HepG2 (cell line): ENCODE measurements around the gene ATG4B. TPM values are rescaled to one million over a fixed set of nuclear protein-coding genes. Genes with fewer than 3 reads are reported as not detected.

Experiments used
- ATAC-seq: fragments of 200-7000 bp; cut with Tn5 transposase; 3 replicates; pipeline ENCODE4 v1.9.1; 2020; ENCODE audit warnings: mild to moderate bottlenecking, moderate library complexity
- BruUV-seq: library from RNA; stranded (reverse); fragments of 400-500 nt; replicated peaks from 2 replicates; lab custom pipeline; 2021; lab: Mats Ljungman, UMichigan
- CTCF ChIA-PET: fragments of 300-600 bp; formaldehyde crosslinking; extraction: SDS; loops from one replicate; lab custom pipeline; 2021; ENCODE audit warnings: low total read pairs, inconsistent platforms, low intra/inter-chr PET ratio; lab: Yijun Ruan, JAX
- POLR2A ChIA-PET: fragments of 350-600 bp; sonication (Branson Sonifier 250); formaldehyde crosslinking; loops from one replicate; lab custom pipeline; 2020; ENCODE audit warnings: antibody characterized with exemption, inconsistent platforms; lab: Yijun Ruan, JAX
- DNase-seq: peaks from one replicate; pipeline ENCODE4 v3.0.0-alpha.2; 2015; ENCODE audit warnings: low spot score
- FAIRE-seq: peaks from 3 replicates; lab custom pipeline; 2011; peaks lifted over from hg19 to GRCh38; lab: Jason Lieb, UNC
- H2AFZ ChIP-seq: one replicate; pipeline ENCODE4 v1.6.1; 2011; ENCODE audit warnings: low read length, inconsistent platforms
- H3K27ac ChIP-seq: fragments of 300-600 bp; 3 replicates; pipeline ENCODE4 v1.8.0; 2011; ENCODE audit warnings: mixed run types, mild to moderate bottlenecking, mixed read lengths, low read length, inconsistent platforms; ENCODE audit not compliant: insufficient read depth; ENCODE audit errors: extremely low read length
- H3K27me3 ChIP-seq, 2 experiments: fragments of 200-600 bp in 1 of 2; 2 replicates in 1 of 2; 3 replicates in 1 of 2; pipeline versions ENCODE4 v1.6.0 to v1.8.0; 2011; ENCODE audit warnings: low read length in 2 of 2, mild to moderate bottlenecking in 2 of 2, moderate library complexity in 2 of 2, inconsistent platforms in 1 of 2; ENCODE audit not compliant: insufficient read depth in 2 of 2, control insufficient read depth in 1 of 2
- H3K36me3 ChIP-seq, 2 experiments: fragments of 200-600 bp in 1 of 2; replicated peaks in 1 of 2; 2 replicates in 1 of 2; 3 replicates in 1 of 2; pipeline versions ENCODE4 v1.5.1 to v1.8.0; 2011; ENCODE audit warnings: low read length in 2 of 2, inconsistent platforms in 1 of 2; ENCODE audit not compliant: insufficient read depth in 2 of 2, control insufficient read depth in 1 of 2
- H3K4me1 ChIP-seq: 2 replicates; pipeline ENCODE4 v1.5.1; 2012; ENCODE audit warnings: low read length, inconsistent platforms; ENCODE audit not compliant: insufficient read depth
- H3K4me2 ChIP-seq: 2 replicates; pipeline ENCODE4 v1.6.0; 2011; ENCODE audit warnings: low read depth, low read length, inconsistent platforms
- H3K4me3 ChIP-seq, 3 experiments: fragments of 200-600 bp in 1 of 3; sonication (generic), shearing (Covaris generic) in 1 of 3; replicated peaks in 1 of 3; 2 replicates each; pipeline ENCODE4 v1.5.1; 2011 to 2016; ENCODE audit warnings: low read length in 3 of 3, inconsistent platforms in 2 of 3, low read depth in 2 of 3, mild to moderate bottlenecking in 2 of 3, control low read depth in 1 of 3, mixed read lengths in 1 of 3; ENCODE audit not compliant: insufficient read depth in 1 of 3
- H3K79me2 ChIP-seq: one replicate; pipeline ENCODE4 v1.6.1; 2011; ENCODE audit warnings: low read length, inconsistent platforms; ENCODE audit not compliant: insufficient read depth
- H3K9ac ChIP-seq: 2 replicates; pipeline ENCODE4 v1.6.0; 2011; ENCODE audit warnings: mild to moderate bottlenecking, low read depth, low read length, inconsistent platforms; ENCODE audit not compliant: insufficient read depth
- H3K9me3 ChIP-seq: 2 replicates; pipeline ENCODE4 v1.5.1; 2012; ENCODE audit warnings: mild to moderate bottlenecking, low read length
- H4K20me1 ChIP-seq: 2 replicates; pipeline ENCODE4 v1.6.0; 2011; ENCODE audit warnings: inconsistent platforms, mild to moderate bottlenecking, low read length, moderate library complexity; ENCODE audit not compliant: insufficient read depth
- AGO2 ChIP-seq: fragments of 200-400 bp; formaldehyde crosslinking; optimal IDR thresholded peaks from 2 replicates; pipeline ENCODE3; 2017; ENCODE audit warnings: mild to moderate bottlenecking, low read depth, low read length, moderate library complexity
- DNMT3B ChIP-seq: conservative IDR thresholded peaks from 2 replicates; pipeline ENCODE4 v1.6.1; 2016; ENCODE audit warnings: missing biosample characterization, control low read depth
- EED ChIP-seq: sonication (generic); formaldehyde crosslinking; IDR thresholded peaks from 2 replicates; pipeline ENCODE4 v1.5.0; 2020; ENCODE audit warnings: mild to moderate bottlenecking, missing genetic modification reagents
- JUN ChIP-seq: sonication (generic); formaldehyde crosslinking; IDR thresholded peaks from 2 replicates; pipeline ENCODE4 v1.4.0; 2020; ENCODE audit warnings: mild to moderate bottlenecking, missing genetic modification reagents
- KLF13 ChIP-seq: sonication (generic); formaldehyde crosslinking; IDR thresholded peaks from 2 replicates; pipeline ENCODE4 v1.4.0; 2020; ENCODE audit warnings: mild to moderate bottlenecking, missing genetic modification reagents
- MTA1 ChIP-seq: sonication (generic); formaldehyde crosslinking; IDR thresholded peaks from 2 replicates; pipeline ENCODE4 v1.4.0; 2020; ENCODE audit warnings: missing genetic modification reagents, mild to moderate bottlenecking, borderline replicate concordance
- NFKBIZ ChIP-seq: IDR thresholded peaks from 2 replicates; pipeline ENCODE4 v1.6.1; 2018; ENCODE audit warnings: missing genetic modification reagents, missing compliant biosample characterization
- POLR2AphosphoS2 ChIP-seq: IDR thresholded peaks from 2 replicates; pipeline ENCODE4 v1.6.1; 2011; ENCODE audit warnings: low read depth, low read length, improper control_type of control experiment
- RBFOX2 ChIP-seq: fragments of 200-400 bp; formaldehyde crosslinking; IDR thresholded peaks from 2 replicates; pipeline ENCODE4 v1.6.1; 2017; ENCODE audit warnings: low read depth, mild to moderate bottlenecking, low read length
- RBM22 ChIP-seq: fragments of 200-400 bp; formaldehyde crosslinking; optimal IDR thresholded peaks from 2 replicates; pipeline ENCODE3; 2017; ENCODE audit warnings: mild to moderate bottlenecking, low read length, moderate library complexity
- RXRA ChIP-seq: sonication (generic); formaldehyde crosslinking; IDR thresholded peaks from 2 replicates; pipeline ENCODE4 v1.5.1; 2020; ENCODE audit warnings: missing genetic modification reagents
- SETDB1 ChIP-seq: sonication (generic); formaldehyde crosslinking; IDR thresholded peaks from 2 replicates; pipeline ENCODE4 v1.5.1; 2020; ENCODE audit warnings: missing genetic modification reagents, mild to moderate bottlenecking, borderline replicate concordance
- ZBTB38 ChIP-seq: sonication (generic); formaldehyde crosslinking; IDR thresholded peaks from 2 replicates; pipeline ENCODE4 v1.5.1; 2020; ENCODE audit warnings: mild to moderate bottlenecking, missing genetic modification reagents
- ZC3H13 ChIP-seq: sonication (generic); formaldehyde crosslinking; IDR thresholded peaks from 2 replicates; pipeline ENCODE4 v1.8.1; 2023; ENCODE audit warnings: mild to moderate bottlenecking, missing genetic modification reagents, moderate library complexity
- ZNF552 ChIP-seq: sonication (generic); formaldehyde crosslinking; IDR thresholded peaks from 2 replicates; pipeline ENCODE4 v1.9.0; 2022; ENCODE audit warnings: missing genetic modification reagents, mild to moderate bottlenecking, borderline replicate concordance
- WGBS: methylation state at CpG from one replicate; pipeline ENCODE4 v1.1.6; 2017; ENCODE audit warnings: low lambda C conversion rate; 5-methylcytosine and 5-hydroxymethylcytosine counted together
- in situ Hi-C: cut with HindIII; loops from 2 replicates; pipeline ENCODE4 v1.10.0; 2017; ENCODE audit warnings: low pct_unique_long_range_greater_than_20kb; ENCODE audit not compliant: extremely low pct_ligation_motif_present
- intact Hi-C: fragments of 100-400 bp; cut with micrococcal nuclease; formaldehyde crosslinking; loops from one replicate; pipeline ENCODE4 v1.10.0; 2022; ENCODE audit not compliant: unreplicated experiment
- polyA plus RNA-seq, 8 experiments: library from polyadenylated mRNA; depleted of rRNA in 3 of 8; stranded (reverse) in 7 of 8; unstranded in 1 of 8; fragments of >200 nt; fragmentation: Illumina TruSeq in 4 of 8; extraction: Trizol in 4 of 8; gene quantifications; 2 replicates each; pipeline versions ENCODE4 v1.2.1 to v1.2.3, GENCODE V29; 2011 to 2016; ENCODE audit warnings: low read depth in 4 of 8, missing spikeins in 1 of 8, mixed read lengths in 1 of 8; ENCODE audit not compliant: insufficient read depth in 1 of 8
- total RNA-seq, 5 experiments: library from RNA; depleted of rRNA; stranded (reverse); fragments of >200 nt; fragmentation: Illumina TruSeq; extraction: Trizol; gene quantifications; 2 replicates each; pipeline ENCODE4 v1.2.3, GENCODE V29; 2016; ENCODE audit warnings: low read depth in 1 of 5
- TF ChIP-seq, protein P1 (sequence below): sonication (generic); formaldehyde crosslinking; IDR thresholded peaks from 2 replicates; pipeline ENCODE4 v1.5.0; 2020; ENCODE audit warnings: missing genetic modification reagents, mild to moderate bottlenecking, borderline replicate concordance
- TF ChIP-seq, protein P2 (sequence below): sonication (generic); formaldehyde crosslinking; IDR thresholded peaks from 2 replicates; pipeline ENCODE4 v1.8.1; 2022; ENCODE audit warnings: mild to moderate bottlenecking, missing genetic modification reagents
- TF ChIP-seq, protein P3 (sequence below): sonication (generic); formaldehyde crosslinking; IDR thresholded peaks from 2 replicates; pipeline ENCODE4 v1.4.0; 2020; ENCODE audit warnings: missing genetic modification reagents, borderline replicate concordance

Gene ATG4B
- total and polyA plus RNA-seq, 2 of the 13 experiments (the other 11 are each of a cell fraction or from before 2014, with no cell fraction given): 95.5 to 239 TPM

DNA sequence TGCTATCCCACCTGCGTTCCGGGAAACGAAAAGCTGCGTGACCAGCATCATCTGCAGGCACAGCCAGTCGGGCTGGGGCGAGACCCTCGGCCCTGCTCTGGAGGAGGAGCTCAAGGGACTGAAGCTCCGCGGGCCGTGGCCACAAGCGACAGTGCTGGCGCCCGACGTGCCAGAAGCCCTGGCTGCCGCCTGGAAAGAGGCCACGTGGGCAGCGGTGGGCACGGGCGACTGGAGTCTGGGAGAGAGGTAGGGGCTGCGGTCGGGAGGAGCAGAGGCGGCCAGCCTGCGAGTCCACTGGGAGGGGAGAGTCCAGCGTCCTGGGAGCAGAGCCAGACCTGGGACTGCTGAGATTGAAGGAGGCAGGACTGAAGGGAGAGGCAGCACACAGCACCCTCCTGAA lies 39.9 kb downstream of the ATG4B start:
- FAIRE-seq (no peak), DNase-seq (no peak), ATAC-seq (no peak)
- ChIA-PET POLR2A (interaction anchor here (2.8 kb wide), 1 partner anchor 9 kb away, joined by 13 read pairs; the partner anchor contains the start of gene DTYMK), CTCF (no interaction called here)
- no TSS peak for BruUV-seq
- peaks cover 33 to 70% of the 10 kb centered on the region in 2 experiments for H3K36me3 ChIP-seq
- 99% methylated on average over 24 of the region's 24 CpGs for WGBS
- H3K4me3 ChIP-seq: no peak overlapping the region
- no peak overlapping the region for H3K9ac ChIP-seq
- H3K4me1 ChIP-seq: no peaks in the 10 kb centered on the region
- no peak overlapping the region for H3K4me2 ChIP-seq
- peak; percentile 72 for TF ChIP-seq RBM22
- no peak for TF ChIP-seq KLF13 (CRISPR knock-in tag)
- TF ChIP-seq JUN (CRISPR knock-in tag): no peak
- TF ChIP-seq, protein P1, sequence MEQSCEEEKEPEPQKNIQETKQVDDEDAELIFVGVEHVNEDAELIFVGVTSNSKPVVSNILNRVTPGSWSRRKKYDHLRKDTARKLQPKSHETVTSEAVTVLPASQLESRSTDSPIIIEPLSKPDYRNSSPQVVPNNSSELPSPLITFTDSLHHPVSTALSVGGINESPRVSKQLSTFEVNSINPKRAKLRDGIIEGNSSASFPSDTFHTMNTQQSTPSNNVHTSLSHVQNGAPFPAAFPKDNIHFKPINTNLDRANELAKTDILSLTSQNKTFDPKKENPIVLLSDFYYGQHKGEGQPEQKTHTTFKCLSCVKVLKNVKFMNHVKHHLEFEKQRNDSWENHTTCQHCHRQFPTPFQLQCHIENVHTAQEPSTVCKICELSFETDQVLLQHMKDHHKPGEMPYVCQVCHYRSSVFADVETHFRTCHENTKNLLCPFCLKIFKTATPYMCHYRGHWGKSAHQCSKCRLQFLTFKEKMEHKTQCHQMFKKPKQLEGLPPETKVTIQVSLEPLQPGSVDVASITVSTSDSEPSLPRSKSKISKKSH (CRISPR knock-in tag): 0 out of 2 replicates have a peak, but pooled peaks have one; percentile 22
- 0 out of 2 replicates have a peak, but pooled peaks have one; percentile 55 for TF ChIP-seq EED (CRISPR knock-in tag)
- TF ChIP-seq SETDB1 (CRISPR knock-in tag): no peak
- peak; percentile 68 for TF ChIP-seq AGO2
- TF ChIP-seq POLR2AphosphoS2: no peak
- TF ChIP-seq DNMT3B (CRISPR knock-in tag): no peak
- TF ChIP-seq NFKBIZ: no peak
- TF ChIP-seq, protein P2, sequence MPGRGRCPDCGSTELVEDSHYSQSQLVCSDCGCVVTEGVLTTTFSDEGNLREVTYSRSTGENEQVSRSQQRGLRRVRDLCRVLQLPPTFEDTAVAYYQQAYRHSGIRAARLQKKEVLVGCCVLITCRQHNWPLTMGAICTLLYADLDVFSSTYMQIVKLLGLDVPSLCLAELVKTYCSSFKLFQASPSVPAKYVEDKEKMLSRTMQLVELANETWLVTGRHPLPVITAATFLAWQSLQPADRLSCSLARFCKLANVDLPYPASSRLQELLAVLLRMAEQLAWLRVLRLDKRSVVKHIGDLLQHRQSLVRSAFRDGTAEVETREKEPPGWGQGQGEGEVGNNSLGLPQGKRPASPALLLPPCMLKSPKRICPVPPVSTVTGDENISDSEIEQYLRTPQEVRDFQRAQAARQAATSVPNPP (CRISPR knock-in tag): 0 out of 2 replicates have a peak, but pooled peaks have one; percentile 20
- TF ChIP-seq RXRA (CRISPR knock-in tag): peak; percentile 14; the same call in 1 of the 2 replicates
- no peak for TF ChIP-seq ZNF552 (CRISPR knock-in tag)
- TF ChIP-seq ZC3H13 (CRISPR knock-in tag): 0 out of 2 replicates have a peak, but pooled peaks have one; percentile 23
- TF ChIP-seq, protein P3, sequence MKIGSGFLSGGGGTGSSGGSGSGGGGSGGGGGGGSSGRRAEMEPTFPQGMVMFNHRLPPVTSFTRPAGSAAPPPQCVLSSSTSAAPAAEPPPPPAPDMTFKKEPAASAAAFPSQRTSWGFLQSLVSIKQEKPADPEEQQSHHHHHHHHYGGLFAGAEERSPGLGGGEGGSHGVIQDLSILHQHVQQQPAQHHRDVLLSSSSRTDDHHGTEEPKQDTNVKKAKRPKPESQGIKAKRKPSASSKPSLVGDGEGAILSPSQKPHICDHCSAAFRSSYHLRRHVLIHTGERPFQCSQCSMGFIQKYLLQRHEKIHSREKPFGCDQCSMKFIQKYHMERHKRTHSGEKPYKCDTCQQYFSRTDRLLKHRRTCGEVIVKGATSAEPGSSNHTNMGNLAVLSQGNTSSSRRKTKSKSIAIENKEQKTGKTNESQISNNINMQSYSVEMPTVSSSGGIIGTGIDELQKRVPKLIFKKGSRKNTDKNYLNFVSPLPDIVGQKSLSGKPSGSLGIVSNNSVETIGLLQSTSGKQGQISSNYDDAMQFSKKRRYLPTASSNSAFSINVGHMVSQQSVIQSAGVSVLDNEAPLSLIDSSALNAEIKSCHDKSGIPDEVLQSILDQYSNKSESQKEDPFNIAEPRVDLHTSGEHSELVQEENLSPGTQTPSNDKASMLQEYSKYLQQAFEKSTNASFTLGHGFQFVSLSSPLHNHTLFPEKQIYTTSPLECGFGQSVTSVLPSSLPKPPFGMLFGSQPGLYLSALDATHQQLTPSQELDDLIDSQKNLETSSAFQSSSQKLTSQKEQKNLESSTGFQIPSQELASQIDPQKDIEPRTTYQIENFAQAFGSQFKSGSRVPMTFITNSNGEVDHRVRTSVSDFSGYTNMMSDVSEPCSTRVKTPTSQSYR: no peak
- TF ChIP-seq ZBTB38 (CRISPR knock-in tag): no peak
- TF ChIP-seq MTA1: 0 out of 2 replicates have a peak, but pooled peaks have one; percentile 2
- TF ChIP-seq RBFOX2: peak; percentile 65
- H3K9me3 ChIP-seq: no peaks in the 10 kb centered on the region
- H3K27me3 ChIP-seq: no peaks in the 10 kb centered on the region
- in situ Hi-C loops: no loop called here
- H2AFZ ChIP-seq: no peak overlapping the region
- no peaks in the 10 kb centered on the region for H3K79me2 ChIP-seq
- intact Hi-C loops: no loop called here
- no peak overlapping the region for H3K27ac ChIP-seq
- no peaks in the 10 kb centered on the region for H4K20me1 ChIP-seq
